ENCODE data around the gene CCN5.
"Not testable (repeated sequence)": the region's sequence is repeated elsewhere in the genome, so short reads cannot be mapped to it uniquely, and the experiment has no call there.

Gene CCN5

GRCh38 chr20:44695295-44695673 lies 19.9 kb upstream of the CCN5 start:
- DNase-seq: no peak

GRCh38 chr20:44695674-44696300 lies 19.4 kb upstream of the CCN5 start:
- no peak for DNase-seq

DNA sequence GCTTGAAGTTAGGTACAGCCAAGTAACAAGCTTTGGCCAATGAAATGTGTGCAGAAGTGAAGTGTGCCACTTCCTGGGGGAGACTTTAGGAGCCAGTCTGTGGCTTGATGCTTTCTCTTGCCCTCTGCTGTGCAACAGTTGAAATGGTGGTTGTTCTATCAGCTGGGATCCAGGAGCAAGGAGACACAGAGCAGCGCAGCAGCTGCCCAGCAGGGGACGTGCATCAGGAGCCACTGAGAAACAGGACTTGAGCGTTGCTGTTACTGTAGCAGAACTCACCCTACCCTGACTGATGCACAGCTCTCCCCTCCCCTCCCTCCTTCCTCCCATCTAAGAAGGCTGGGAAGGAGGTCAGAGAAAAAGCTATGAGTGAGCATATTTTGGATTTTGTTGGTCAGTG lies 18.9 kb upstream of the CCN5 start:
- DNase-seq: no peak

- not testable (repeated sequence) for DNase-seq
These were observed 18.1 kb upstream of the CCN5 start for GRCh38 chr20:44697041-44697440.

DNA sequence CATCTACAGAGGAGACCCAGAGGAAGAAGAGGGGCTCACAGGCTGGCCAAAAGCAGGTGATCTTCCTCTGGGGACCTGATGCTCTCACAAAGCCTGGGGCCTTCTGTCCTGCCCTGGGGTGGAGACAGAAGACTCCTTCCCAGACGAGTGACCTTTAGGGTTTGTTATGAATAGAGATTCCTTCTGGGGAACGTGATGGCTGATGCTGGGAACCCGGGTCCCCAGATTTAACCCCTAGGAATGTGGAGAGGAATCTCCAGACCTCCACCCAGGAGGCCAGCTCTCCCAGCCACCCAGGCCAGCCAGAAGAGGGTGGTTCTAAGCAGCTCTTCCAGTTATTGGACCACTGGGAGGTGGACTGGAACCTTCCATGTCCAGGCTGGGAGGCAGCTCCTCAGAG lies 16.8 kb upstream of the CCN5 start:
- no peak for DNase-seq

DNA sequence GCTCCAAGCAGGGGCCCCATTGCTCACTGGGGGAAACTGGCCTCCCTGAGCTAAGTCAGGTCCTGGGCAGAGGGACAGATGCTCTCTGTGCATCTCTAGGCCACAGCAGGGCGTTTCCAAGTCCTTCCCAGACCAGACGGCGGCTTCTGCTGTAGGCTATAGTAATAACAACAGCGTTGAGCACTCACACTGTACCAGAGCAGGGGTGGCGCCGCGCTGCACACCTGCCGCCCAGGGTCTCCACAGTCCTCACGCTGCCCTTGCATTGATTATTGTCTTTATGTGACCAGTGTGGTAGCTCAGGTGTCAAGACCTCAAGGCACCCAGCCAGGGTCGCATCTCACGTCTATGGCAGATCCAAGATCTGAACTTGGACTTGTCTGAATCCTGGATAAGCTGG lies 14.9 kb upstream of the CCN5 start:
- no peak for DNase-seq

GRCh38 chr20:44701118-44701857 lies 13.9 kb upstream of the CCN5 start:
- no peak for DNase-seq

GRCh38 chr20:44701858-44702256 lies 13.3 kb upstream of the CCN5 start:
- no peak for DNase-seq

GRCh38 chr20:44702776-44703175 lies 12.4 kb upstream of the CCN5 start:
- DNase-seq: no peak

- DNase-seq: no peak
These were observed 11.8 kb upstream of the CCN5 start for GRCh38 chr20:44703183-44703925.

- DNase-seq: no peak
These were observed 11.1 kb upstream of the CCN5 start for GRCh38 chr20:44703956-44704488.

GRCh38 chr20:44704551-44704971 lies 10.6 kb upstream of the CCN5 start:
- no peak for DNase-seq

DNA sequence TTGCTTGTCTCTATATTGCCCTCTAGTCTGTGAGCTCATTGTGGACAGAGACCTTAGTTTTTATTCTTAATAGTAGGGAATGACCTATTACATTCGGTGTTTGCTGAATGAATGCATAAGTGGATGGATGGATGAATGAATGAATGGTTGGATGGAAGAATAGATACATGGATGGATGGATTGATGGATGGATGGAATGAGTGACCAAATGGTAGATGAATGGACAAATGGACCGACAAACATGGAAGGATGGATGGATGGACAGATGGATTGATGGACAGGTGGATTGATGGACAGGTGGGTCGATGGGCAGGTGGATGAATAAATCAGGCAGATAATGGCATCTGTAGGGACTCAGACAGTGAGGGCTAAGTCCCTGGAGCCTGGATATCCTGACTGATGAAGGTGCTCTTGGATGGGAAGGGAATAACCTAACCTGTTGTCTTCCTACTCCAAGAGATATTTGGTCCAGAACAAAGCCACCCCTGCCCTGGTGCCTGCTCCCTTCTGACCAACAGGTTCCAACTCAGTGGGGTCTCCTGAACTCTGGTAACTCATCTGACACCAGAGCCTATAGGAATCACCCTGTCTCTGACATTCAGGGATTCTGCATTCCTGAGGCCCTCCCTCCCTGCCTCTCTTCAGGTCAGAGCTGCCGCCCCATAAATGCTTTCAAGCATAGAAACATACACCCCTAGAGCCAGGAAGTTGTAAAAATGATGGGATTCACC lies 9.6 kb upstream of the CCN5 start:
- DNase-seq: no peak

DNA sequence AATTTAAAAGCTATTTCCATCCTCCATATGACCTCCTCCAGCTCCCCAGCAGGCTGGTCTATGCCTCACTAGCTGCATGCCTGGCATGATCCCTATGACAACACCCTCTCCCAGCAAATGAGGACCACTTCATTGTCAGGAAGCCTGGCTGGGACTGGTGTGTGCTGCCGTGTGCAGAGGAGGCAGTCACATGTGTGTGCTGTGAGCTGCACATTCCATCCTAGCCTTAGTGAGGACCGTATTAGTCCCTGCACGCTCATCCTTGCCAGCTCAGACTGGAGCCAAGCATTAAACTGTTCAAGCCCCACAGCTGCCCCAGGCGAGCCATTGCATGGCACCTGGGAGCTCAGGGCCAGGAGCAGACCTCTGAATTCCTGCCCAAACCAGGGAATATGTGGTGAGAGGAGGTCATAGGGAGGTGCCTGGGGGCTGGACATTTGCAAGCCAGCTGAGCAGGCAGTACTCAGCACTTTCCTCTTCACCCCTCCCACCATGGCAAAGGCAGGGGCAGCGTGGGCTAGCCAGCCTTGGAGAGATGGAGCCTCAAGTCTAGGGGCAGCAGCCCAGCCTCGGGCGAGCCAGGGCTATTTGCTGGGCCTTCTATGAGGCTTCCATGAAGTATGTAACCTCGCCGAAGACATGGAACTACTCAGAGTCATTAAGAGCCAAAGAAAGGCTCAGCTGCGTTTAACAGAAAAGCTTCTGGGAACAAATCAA lies 8.7 kb upstream of the CCN5 start:
- no peak for DNase-seq

DNA sequence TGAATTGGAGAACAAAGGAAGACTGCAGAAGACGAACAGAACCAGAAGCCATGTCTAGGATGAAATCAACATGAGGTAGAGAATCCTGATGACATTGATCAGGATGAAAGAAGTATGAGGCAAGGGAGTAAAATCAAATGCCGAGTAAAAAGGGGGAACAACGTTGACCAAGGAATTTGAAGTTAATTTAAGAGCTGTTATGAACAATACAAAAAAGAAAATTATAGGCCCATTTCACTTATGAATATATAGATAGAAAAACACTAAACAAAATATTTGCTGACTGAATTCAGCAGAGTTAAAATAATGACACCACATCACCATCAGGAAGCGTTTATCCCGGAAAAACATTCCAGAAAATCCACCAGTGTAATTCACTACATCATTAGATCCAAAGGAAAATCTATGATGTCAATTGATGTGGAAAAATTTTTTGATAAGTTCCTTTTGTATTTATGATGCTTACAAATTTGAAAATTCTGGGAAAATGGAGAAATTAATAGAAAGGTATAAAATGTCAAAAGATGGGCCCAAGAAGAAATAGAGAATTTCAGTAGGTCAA lies 8.1 kb upstream of the CCN5 start:
- no peak for DNase-seq

- DNase-seq: no peak
These were observed 5.8 kb upstream of the CCN5 start for GRCh38 chr20:44709380-44709779.

DNA sequence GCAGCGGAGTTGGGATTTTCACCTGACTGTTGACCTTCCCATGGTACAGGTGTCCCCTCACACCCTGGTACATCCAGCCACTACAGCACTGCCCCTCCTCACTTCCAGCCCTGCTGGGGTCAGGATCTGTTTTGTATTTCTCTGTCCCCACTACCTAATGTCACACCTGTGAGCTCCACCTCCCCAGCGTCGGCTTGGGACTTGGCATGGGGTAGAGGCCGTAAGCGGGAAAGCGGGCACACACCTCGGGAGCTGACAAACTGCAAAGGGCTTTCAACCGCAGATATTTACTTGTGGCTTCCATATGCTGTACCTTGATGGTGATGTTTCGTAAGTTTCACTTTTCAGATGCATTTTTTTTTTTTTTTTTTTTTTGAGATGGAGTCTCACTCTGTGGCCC lies 5.4 kb upstream of the CCN5 start:
- no peak for DNase-seq

DNA sequence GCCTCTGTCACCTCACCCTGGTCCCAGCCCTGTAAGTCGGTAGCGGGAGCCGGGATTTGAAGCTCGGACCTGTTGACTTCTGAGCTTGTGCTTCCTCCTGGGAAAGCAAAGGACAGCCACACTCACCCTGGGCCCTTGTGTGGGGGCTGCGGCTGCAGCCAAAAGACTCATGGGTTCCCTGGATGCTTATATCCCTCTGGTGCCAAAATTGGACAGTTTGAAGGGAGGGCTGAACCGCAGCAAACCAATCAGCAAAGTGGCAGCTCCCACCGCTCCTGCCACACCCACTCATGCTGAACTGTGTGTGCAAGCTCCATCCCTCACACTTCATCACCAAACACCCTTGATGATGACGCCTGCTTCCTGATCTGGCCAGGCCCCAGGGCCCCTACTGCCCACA lies 3.9 kb upstream of the CCN5 start:
- DNase-seq: no peak

GRCh38 chr20:44714102-44714700 lies 968 bp upstream of the CCN5 start:
- no peak for DNase-seq

DNA sequence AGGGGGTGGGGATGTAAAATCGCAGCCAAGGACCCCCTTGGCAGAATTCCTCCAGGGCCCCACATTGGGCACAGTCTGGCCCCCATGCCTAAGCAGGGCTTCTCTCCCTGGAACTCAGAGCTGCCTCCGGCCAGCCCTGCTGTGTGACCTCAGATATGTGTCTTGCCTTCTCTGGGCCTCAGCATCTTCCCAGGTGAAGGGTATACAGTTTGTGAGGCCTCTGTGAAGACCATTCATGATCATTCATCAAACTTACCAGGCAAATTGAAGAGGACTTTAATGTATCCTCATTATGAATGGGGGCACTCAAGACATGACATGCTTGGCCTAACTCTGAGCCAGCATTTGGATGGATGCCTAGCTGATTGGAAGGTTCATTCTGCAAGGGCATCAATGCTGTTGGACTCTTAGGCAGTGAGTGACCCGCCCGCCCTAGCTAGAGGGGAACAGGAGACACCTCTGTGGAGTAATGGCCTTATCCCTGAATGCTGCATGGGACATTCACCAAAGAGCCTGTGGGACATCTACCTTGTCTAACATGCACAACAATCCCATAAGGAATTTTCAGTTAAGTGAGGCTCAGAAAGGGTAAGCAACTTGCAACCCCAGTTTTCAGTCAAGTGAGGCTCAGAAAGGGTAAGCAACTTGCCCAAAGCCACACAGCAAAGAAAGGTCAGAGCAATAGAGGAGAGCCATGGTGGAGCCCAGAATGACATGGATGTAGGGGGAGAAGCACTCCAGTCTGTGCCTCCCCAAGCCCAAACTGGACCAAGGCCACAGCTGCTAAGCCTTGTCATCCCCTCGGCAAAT lies 535 bp downstream of the CCN5 start:
- DNase-seq: no peak
